Measurements from ENCODE around the gene FOXP1.

Gene FOXP1

DNA sequence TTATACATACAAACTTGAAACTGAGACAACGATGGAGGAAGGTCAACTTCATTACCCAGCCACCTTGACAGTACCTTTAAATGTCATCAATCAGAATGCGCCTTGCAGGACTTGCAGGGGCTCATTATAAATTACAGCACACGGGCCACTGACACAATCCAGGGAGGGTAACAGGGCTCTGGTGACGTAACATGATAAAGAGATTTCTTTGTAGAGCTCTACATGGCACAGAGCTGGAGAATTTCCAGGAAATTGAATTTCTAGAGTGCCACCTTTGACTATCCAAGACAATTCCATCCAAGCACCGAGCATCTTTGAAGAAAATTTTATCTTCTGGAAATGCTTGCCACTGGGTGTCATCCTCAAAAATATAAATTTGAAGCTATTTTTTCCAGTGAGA is 486.0 kb downstream of the FOXP1 start:
- Mint-ChIP-seq H3K36me3 (ENCODE audit: low read depth) (peaks cover 91% of the 10 kb centered on the region), H3K4me1 (ENCODE audit: low read depth) (peaks cover 93% of the 10 kb centered on the region), H3K4me3 (peak overlapping the region; percentile 13), H3K27ac (peak overlapping the region; percentile 59), H3K9me3 (no peaks in the 10 kb centered on the region), H3K27me3 (no peaks in the 10 kb centered on the region)
- no peak for DNase-seq

DNA sequence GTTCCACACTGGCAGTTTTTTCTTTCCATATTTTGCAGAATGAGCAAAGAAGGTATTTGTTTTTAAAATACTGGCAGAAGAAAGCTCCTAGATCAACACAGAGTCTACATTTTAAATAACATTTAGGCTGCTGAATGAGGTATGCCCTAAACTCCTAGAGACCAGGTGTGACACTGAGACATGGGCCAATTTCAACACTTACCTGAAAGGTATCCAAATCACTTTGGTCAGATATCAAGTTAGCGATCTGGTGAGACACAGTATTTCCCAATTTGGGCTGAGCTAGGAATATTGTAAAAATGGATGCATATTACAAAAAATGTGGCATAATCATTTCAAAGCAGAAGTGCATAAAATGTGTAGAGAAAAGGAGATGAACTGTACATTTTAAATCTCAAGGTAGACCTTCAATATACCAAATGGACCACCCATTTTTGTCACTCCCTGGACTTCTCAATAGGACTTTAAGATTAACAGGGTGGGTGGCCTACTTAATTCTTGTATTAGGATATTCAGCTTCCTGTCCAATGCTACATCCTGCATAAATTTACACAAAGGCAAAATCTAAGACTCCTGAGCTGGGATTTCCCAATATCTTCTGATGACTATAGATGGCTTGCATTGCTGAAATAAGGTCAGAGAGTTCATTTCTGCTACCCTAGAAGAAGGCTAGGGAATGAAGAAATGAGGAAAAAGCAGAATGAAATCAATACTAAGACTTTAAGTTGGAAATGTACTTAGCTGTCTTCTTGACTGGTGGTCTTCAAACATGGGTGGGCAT is 487.8 kb downstream of the FOXP1 start:
- peaks cover 79% of the 10 kb centered on the region for H3K36me3 Mint-ChIP-seq (ENCODE audit: low read depth)

DNA sequence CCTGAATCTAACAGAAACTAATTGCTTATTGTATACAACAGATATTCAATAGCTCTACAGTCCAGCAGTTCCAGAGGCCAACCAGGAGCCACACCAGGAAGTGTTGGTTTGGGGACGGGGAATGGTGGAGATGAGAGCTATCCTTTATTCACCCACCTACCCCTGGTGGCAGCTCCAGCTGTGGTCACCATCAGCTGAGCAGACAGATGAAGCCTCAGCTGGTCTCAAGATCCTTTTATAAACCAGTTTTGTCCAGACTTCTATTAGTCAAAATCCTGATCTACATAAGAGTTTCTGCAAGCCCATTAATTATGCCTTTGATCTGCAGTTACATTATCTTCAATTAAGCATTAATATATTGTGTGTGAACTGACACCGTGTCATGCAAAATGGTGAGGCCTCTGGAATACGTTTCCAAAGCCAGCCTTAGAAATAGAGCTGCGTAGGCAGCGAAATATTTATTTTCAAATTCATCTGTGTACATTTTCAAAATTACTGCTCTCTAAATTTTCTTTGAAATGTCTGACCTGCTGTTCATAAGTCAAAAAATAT is 488.8 kb downstream of the FOXP1 start:
- no peak for DNase-seq
- Mint-ChIP-seq H3K4me3 (no peak overlapping the region), H3K27me3 (no peaks in the 10 kb centered on the region), H3K27ac (peak overlapping the region; percentile 45), H3K4me1 (ENCODE audit: low read depth) (peaks cover 86% of the 10 kb centered on the region), H3K36me3 (ENCODE audit: low read depth) (peaks cover 78% of the 10 kb centered on the region), H3K9me3 (no peaks in the 10 kb centered on the region)

More for the DNA sequence above, 487.8 kb downstream of the FOXP1 start:
- peaks cover 86% of the 10 kb centered on the region for H3K4me1 Mint-ChIP-seq (ENCODE audit: low read depth)
- H3K9me3 Mint-ChIP-seq: no peaks in the 10 kb centered on the region
- peak overlapping the region; percentile 45 for H3K27ac Mint-ChIP-seq
- H3K27me3 Mint-ChIP-seq: no peaks in the 10 kb centered on the region
- no peak overlapping the region for H3K4me3 Mint-ChIP-seq
- DNase-seq: no peak

DNA sequence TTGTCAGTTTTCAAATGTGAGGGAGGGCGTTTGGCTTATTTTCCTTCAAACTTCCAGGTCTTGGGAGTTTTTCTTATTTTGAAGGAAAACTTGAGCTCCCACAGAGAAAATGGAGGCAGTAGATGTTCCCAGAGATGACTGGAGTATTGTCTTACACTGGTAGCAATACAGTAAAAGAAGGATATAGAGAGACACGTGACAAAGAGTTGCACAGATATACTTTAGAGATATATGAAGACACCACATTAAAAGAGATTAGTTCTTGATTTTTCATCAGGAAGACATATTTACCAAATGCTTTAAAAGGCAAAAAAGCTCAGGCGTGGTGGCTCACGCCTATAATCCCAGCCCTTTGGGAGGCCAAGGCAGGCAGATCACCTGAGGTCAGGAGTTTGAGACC is 490.9 kb downstream of the FOXP1 start:
- Mint-ChIP-seq H3K27ac (peak overlapping the region; percentile 93), H3K27me3 (no peaks in the 10 kb centered on the region), H3K4me3 (peak overlapping the region; percentile 36), H3K9me3 (no peaks in the 10 kb centered on the region), H3K36me3 (ENCODE audit: low read depth) (peaks cover 79% of the 10 kb centered on the region), H3K4me1 (ENCODE audit: low read depth) (peaks cover 88% of the 10 kb centered on the region)
- DNase-seq: no peak

DNA sequence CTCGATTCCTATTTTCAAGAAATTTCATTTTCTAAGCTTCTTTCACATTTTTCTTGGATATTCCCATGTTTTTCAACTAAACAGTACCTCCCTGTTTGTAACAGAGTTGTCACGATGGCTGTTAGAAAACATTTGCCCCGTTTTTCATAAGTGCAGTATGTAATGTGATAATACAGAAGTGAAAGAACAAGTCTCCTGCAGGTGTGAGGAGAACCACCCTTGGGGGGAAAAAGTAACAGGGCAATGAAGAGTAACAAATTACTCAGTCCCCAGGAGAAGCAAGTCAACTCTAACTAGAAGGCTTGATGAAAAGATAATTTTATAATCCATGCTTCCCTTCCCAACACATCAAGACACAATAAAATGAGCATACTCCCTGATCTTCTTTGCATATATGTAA is 493.3 kb downstream of the FOXP1 start:
- peaks cover 84% of the 10 kb centered on the region for H3K4me1 Mint-ChIP-seq (ENCODE audit: low read depth)
- no peak for DNase-seq
- no peaks in the 10 kb centered on the region for H3K27me3 Mint-ChIP-seq
- H3K4me3 Mint-ChIP-seq: no peak overlapping the region
- peaks cover 2% of the 10 kb centered on the region for H3K9me3 Mint-ChIP-seq
- H3K36me3 Mint-ChIP-seq (ENCODE audit: low read depth): peaks cover 69% of the 10 kb centered on the region
- peak overlapping the region; percentile 96 for H3K27ac Mint-ChIP-seq

DNA sequence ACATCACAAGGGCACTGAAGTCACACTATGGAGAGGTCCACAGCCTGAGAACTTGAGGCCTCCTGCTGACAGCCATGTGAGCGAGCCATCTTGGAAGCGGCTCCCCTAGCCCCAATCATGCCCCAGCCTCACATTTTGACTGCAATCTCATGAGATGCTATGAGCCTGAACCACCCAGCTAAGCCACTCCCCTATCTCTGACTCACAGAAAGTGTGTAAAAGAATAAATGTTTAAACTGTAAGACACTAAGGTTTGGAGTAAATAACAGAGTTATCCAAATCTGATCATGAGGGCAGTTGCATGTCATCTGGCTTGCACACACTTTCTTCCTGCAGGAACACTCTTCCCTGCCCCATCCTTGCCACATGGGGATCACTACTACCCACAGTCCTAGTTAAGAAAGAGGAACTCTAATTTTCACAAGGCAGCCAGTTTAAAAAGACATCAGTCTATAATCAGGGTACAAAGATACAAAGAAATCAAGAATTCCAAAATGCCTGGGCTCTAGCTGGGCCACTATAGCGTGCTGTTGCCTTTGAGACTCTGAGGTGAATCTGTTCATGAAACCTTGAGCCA is 494.2 kb downstream of the FOXP1 start:
- peak overlapping the region; percentile 96 for H3K27ac Mint-ChIP-seq
- H3K36me3 Mint-ChIP-seq (ENCODE audit: low read depth): peaks cover 63% of the 10 kb centered on the region
- no peak for DNase-seq

DNA sequence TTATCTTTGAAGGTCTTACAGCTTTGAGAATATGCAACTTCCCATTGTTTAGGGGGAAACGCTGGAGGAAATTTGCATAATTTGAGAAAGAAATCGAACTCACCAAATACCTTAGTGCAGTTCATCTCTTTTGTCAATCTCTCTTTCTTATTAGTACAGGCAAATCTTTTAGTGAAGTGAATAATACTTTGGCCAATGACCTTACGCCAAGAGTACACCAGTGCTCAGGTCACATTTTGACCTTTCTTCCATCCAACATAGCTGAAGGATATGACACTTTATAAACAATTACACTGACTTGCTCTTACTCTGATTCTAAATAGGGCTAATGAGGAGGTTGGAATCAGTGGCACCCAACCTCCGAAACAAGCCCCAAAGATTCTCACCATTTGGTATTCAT is 494.8 kb downstream of the FOXP1 start:
- Mint-ChIP-seq H3K4me1 (ENCODE audit: low read depth) (peaks cover 86% of the 10 kb centered on the region), H3K9me3 (peaks cover 2% of the 10 kb centered on the region), H3K27me3 (no peaks in the 10 kb centered on the region), H3K36me3 (ENCODE audit: low read depth) (peaks cover 63% of the 10 kb centered on the region), H3K4me3 (no peak overlapping the region), H3K27ac (peak overlapping the region; percentile 96)
- no peak for DNase-seq

More for the DNA sequence above, 494.2 kb downstream of the FOXP1 start:
- Mint-ChIP-seq H3K4me1 (ENCODE audit: low read depth) (peaks cover 84% of the 10 kb centered on the region), H3K4me3 (peak overlapping the region; percentile 32), H3K9me3 (peaks cover 2% of the 10 kb centered on the region), H3K27me3 (no peaks in the 10 kb centered on the region)

DNA sequence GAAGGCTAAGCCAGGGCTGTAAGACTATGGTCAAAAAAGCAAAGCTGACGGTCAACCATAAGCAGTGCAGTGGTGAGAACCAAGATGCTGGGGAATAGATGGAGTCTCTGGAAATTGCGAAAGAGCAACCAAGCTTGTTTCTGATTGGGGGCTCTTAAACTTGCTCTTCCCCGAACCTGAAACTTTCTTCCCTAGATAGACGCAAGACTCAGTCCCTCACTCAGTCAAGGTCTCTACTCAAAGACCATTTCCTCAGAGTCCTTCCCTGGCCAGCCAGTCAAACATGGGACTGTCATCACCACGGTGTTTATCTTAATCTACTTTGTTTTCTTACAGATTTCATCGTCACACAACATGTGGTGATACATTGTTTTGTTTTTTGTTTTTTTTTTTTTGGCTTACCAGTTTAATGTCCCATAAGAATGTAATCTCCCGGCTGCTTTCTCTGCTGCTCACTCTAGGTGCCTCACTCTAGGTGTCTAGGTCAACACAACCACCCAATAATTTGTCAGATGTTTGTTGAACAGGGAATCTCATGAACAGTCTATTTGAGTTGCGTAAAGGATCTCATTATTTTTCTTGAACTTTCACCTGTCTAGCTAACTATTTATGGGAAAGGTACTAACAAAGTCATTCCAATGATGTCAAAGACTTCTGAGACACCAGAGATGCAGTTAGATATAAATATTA is 495.4 kb downstream of the FOXP1 start:
- Mint-ChIP-seq H3K36me3 (ENCODE audit: low read depth) (peaks cover 66% of the 10 kb centered on the region), H3K4me3 (peak overlapping the region; percentile 8), H3K4me1 (ENCODE audit: low read depth) (peaks cover 88% of the 10 kb centered on the region), H3K27ac (peak overlapping the region; percentile 96), H3K27me3 (no peaks in the 10 kb centered on the region), H3K9me3 (peaks cover 2% of the 10 kb centered on the region)
- peak; percentile 53 for DNase-seq

DNA sequence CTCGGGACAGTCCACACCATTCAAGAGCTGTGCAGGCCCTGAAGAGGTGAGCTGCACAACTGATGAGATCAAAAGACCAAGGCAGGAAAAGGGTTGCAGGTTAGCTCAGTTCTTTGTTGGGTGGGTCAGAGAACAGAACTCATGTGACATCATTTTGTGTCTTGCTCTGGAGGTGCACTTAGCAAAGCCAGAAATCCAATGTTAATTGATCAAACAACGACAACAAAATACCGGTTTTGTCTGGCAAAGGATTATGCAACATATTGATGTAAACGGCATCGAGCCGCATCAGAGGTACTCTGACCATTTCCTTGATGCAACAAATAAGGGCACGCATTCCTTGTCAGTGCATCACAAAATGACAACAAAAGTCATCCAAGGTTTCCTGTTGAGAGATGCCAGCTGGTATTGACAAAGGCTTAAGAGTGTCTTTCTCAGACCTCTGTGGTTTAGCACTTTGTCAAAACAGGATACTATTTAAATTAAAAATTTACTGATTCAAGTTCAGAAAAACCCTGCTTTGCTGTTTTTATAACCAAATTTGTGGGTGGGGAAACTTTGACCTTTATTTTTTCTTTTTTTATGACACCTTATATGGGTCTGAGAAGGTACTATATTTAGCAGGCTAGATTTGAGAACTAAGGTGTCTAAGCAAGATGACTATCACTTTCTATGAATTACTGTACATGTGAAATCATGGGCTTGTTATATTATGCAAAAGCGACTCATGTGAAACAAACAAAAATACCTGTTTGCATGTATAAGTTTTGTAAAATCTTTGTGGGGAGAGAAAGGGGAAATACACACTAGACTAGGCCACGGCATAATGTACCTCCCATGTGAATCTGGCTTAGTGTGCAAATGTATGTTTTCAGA is 496.1 kb downstream of the FOXP1 start:
- peak overlapping the region; percentile 66 for H3K4me3 Mint-ChIP-seq
- H3K9me3 Mint-ChIP-seq: peaks cover 2% of the 10 kb centered on the region
- peaks cover 88% of the 10 kb centered on the region for H3K4me1 Mint-ChIP-seq (ENCODE audit: low read depth)
- H3K27ac Mint-ChIP-seq: peak overlapping the region; percentile 96
- peaks cover 66% of the 10 kb centered on the region for H3K36me3 Mint-ChIP-seq (ENCODE audit: low read depth)
- DNase-seq: peak; percentile 50
- H3K27me3 Mint-ChIP-seq: no peaks in the 10 kb centered on the region

DNA sequence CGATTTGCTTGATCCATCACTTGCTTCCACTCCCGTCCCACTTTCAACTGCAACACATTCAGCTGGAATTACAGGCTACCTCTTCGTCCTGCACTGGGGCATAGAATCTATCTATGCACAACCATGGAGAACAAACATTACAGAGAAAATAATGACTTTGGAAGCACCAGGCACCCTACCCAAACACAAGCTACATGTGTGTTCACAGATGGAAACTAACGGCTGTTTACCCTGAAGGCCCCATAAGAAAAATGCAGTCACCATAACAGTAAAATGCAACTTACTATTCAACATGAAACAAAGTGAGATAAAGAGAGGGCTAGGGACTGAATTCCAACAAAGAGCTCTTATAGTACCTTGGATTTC is 496.8 kb downstream of the FOXP1 start:
- peaks cover 65% of the 10 kb centered on the region for H3K36me3 Mint-ChIP-seq (ENCODE audit: low read depth)
- peaks cover 87% of the 10 kb centered on the region for H3K4me1 Mint-ChIP-seq (ENCODE audit: low read depth)
- H3K27me3 Mint-ChIP-seq: no peaks in the 10 kb centered on the region
- peak overlapping the region; percentile 66 for H3K4me3 Mint-ChIP-seq
- H3K9me3 Mint-ChIP-seq: peaks cover 2% of the 10 kb centered on the region
- no peak for DNase-seq
- peak overlapping the region; percentile 96 for H3K27ac Mint-ChIP-seq

DNA sequence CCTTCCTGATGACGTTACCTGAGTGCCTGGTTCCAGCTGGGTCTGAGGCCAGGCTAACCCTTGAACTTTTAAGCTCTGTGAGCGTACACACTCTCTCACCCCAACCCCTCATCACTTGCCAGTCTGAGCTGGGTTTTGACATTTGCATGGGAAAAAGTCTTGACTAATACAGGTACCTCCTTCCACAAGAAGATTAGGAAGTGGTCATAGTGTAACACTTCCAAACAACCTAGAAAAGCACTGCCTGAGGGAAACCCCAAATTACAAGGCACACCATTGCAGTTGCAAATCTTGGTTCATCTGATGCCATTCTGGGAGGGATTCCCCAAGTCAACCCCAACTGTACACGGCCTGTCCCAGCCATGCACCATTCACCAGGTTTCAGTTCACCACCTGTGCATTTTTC is 499.8 kb downstream of the FOXP1 start:
- Mint-ChIP-seq H3K27ac (peak overlapping the region; percentile 93), H3K36me3 (ENCODE audit: low read depth) (peaks cover 69% of the 10 kb centered on the region), H3K27me3 (no peaks in the 10 kb centered on the region), H3K4me3 (peak overlapping the region; percentile 60), H3K9me3 (peaks cover 2% of the 10 kb centered on the region), H3K4me1 (ENCODE audit: low read depth) (peaks cover 92% of the 10 kb centered on the region)
- no peak for DNase-seq

DNA sequence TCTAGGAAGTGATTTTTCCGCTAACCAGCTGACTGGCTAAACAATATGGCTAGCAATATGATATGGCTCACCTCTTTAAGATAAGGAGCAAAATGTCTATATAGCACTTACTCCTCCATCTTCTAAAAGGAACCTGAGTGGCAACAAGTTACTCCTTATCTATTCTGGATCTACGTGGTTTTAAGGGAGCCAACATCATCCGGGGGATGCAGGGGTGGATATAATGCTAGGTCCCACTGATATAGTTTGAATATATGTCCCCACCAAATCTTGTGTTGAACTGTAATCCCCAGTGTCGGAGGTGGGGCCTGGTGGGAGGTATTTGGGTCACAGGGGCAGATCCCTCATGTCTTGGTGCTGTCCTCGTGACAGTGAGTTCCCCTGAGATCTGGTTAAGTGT is 500.7 kb downstream of the FOXP1 start:
- peak overlapping the region; percentile 93 for H3K27ac Mint-ChIP-seq
- peaks cover 2% of the 10 kb centered on the region for H3K9me3 Mint-ChIP-seq
- no peak for DNase-seq
- peak overlapping the region; percentile 60 for H3K4me3 Mint-ChIP-seq
- H3K27me3 Mint-ChIP-seq: no peaks in the 10 kb centered on the region
- peaks cover 69% of the 10 kb centered on the region for H3K36me3 Mint-ChIP-seq (ENCODE audit: low read depth)
- H3K4me1 Mint-ChIP-seq (ENCODE audit: low read depth): peaks cover 92% of the 10 kb centered on the region

DNA sequence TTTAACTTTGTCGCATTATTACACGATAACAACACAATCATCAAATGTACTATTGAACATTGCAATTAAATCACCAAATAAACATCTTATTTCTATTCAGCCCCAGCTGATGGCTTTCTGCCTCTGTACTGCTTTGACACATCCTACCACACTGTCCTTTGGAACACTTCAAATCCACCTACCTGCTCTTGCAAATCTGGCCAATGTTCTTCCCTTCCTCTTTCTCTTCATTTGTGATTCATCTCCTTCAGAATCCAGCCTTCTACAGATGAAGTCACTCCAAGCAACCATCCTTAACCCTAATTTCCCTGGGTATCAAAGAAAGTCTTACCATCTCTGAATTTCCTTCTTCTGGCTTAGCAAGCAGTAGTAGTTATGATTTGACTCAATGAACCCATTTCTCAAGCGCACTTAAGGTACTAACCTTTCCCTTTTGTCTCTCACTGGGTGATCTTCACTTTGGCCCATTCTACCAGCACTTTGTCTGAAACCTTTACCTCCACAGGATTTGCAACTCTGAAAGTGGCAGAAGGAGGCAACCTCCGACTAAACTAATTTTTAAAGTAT is 502.9 kb downstream of the FOXP1 start:
- peaks cover 76% of the 10 kb centered on the region for H3K36me3 Mint-ChIP-seq (ENCODE audit: low read depth)
- no peak for DNase-seq
- H3K27me3 Mint-ChIP-seq: no peaks in the 10 kb centered on the region
- H3K27ac Mint-ChIP-seq: peak overlapping the region; percentile 81
- H3K4me1 Mint-ChIP-seq (ENCODE audit: low read depth): peaks cover 95% of the 10 kb centered on the region
- H3K4me3 Mint-ChIP-seq: peak overlapping the region; percentile 32
- H3K9me3 Mint-ChIP-seq: no peaks in the 10 kb centered on the region
